Measurements from ENCODE around the gene PNPLA6. TPM values are rescaled to one million over a fixed set of nuclear protein-coding genes. Genes with fewer than 3 reads are reported as not detected.

Gene PNPLA6
- total RNA-seq, 1 donor from 2014 or later: 49.0 TPM

GRCh38 chr19:7515645-7516151, 19.8 kb upstream of the PNPLA6 start, which contains the start of gene ZNF358:
Gene ZNF358, plus strand, starts transcription at chr19:7516103. Its CDS starts 3,140 bp downstream, at chr19:7519243.
- peak; percentile 72 for DNase-seq

DNA sequence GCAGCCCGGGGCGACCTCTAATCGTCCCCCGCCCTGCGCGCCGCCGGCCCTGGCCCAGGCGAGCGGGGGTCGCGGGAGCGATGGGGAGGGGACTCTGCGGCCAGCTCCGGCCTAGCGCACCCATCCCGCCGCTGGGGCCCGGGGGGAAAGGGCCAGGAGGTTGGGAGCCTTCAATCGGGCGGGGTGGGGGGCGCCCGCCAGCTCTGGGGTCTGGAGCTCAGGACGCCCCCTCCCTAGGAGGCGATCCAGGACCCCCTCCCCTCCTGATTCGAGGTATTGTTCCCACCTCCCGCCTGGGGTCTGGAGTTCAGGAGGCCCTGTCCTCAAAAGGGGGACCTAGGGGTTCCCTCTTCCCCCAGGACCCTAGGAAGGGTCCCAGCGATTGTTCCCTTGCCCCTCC, 19.2 kb upstream of the PNPLA6 start:
- DNase-seq: no peak

DNA sequence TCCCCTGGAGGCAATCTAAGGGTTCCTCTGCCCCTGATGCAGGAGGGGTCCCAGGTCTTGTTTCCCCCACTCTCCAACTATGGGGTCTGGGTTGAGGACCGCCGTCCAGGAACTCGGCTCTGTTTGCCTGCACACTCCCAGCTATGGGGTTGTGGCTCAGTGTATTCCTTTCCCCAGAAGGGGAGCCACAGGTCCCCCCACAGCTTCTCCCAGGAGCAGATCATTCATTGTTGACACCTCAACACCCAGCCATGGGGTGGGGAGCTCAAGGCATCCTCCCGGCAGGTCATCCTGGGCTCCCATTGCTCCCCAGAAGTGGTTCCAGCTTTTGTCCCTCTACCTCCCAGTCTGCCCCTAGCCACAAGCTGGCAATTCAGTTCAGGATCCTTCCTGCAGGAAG, 18.6 kb upstream of the PNPLA6 start:
- DNase-seq: no peak

GRCh38 chr19:7519361-7520130, 16.0 kb upstream of the PNPLA6 start:
- no peak for DNase-seq

- DNase-seq: no peak
These were observed 15.1 kb upstream of the PNPLA6 start for GRCh38 chr19:7520131-7521051.

DNA sequence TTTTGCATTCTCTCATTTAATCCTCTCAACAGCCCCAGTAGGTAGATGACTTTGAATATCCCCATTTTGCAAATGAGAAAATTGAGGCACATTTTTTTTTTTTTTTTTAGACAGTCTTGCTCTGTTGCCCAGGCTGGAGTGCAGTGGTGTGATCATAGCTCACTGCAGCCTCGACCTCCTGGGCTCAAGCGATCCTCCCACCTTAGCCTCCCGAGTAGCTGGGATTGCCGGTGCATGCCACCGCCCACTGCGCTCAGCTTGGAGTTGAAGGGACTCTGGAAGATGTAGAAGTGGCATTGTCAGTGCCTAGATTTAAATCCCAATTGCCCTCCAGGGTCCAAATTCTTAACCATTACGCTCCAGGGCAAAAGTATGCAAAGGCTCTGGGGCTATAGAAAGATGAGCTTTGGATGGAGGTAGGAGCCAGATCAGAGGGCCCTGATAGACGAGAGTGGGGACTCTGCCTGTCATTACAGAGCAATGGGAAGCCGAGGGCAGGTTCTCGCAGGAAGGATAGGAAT, 13.9 kb upstream of the PNPLA6 start:
- DNase-seq: no peak

DNA sequence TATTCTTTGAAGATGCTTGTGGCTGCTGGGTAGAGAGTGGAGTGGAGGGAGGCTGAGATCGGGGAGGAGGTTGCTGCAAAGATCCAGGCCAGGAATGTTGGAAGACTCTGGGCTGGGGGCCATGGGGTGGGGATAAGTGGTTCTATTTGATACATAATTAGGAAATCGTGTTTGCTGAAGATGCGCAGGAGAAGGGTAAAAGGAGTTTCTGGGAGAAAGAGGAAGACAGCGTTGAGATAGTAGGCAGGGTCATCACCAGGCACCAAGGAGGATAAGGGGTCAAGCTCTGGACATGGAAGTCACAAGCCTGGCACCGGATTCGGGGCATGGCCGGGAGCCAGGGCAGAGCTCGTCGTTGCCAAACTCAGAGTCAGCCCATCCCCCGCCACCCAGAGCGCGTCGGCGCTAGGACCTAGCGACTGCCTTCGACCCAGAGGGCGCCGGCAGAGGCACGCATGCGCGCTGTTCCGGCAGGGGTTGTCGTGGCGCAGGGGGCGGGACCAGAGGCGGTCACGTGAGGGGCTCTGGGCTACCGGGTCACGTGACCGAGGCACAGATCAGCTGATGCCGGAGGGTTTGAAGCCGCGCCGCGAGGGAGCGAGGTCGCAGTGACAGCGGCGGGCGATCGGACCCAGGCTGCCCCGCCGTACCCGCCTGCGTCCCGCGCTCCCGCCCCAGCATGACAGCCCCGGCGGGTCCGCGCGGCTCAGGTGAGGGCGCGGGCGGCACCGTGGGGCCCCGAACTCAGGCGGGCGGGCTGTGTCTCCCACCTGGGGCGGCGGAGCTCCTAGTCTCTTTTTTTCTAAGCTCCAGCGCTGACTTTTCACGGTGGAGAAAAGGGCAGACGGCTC, 13.2 kb upstream of the PNPLA6 start, which contains the start of gene MCOLN1:
TSS of gene MCOLN1 (plus strand) at position 553 of the 851 bp plus-strand sequence. CDS start at position 680, 127 bp downstream.
- DNase-seq: peak; percentile 94

GRCh38 chr19:7522923-7523667, 12.4 kb upstream of the PNPLA6 start:
- DNase-seq: no peak

- no peak for DNase-seq
These were observed 11.0 kb upstream of the PNPLA6 start for GRCh38 chr19:7524523-7524922.

DNA sequence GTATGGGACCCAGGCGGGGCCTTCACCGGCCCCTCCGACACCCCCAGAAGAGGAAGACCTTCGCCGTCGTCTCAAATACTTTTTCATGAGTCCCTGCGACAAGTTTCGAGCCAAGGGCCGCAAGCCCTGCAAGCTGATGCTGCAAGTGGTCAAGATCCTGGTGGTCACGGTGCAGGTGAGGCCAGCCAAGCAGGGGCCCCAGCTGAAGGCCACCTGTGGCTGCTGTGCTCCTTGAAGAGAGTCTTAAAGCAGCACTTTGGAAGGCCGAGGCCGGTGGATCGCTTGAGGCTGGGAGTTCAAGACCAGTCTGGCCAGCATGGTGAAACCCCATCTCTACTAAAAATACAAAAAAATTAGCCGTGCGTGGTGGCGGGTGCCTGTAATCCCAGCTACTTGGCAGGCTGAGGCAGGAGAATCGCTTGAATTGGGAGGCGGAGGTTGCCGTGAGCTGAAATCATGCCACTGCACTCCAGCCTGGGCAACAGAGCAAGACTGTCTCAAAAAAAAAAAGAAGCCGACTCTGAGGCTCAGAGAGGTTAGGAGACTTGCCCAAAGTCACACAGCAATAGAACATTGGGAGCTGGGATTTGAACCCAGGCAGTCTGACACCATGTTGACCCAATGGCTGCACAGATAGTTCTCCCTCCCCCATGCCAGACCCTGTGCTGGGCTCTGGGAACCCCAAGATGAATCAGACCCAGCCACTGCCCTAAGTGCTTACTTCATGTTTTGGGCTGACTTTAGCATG, 10.4 kb upstream of the PNPLA6 start:
- DNase-seq: no peak

DNA sequence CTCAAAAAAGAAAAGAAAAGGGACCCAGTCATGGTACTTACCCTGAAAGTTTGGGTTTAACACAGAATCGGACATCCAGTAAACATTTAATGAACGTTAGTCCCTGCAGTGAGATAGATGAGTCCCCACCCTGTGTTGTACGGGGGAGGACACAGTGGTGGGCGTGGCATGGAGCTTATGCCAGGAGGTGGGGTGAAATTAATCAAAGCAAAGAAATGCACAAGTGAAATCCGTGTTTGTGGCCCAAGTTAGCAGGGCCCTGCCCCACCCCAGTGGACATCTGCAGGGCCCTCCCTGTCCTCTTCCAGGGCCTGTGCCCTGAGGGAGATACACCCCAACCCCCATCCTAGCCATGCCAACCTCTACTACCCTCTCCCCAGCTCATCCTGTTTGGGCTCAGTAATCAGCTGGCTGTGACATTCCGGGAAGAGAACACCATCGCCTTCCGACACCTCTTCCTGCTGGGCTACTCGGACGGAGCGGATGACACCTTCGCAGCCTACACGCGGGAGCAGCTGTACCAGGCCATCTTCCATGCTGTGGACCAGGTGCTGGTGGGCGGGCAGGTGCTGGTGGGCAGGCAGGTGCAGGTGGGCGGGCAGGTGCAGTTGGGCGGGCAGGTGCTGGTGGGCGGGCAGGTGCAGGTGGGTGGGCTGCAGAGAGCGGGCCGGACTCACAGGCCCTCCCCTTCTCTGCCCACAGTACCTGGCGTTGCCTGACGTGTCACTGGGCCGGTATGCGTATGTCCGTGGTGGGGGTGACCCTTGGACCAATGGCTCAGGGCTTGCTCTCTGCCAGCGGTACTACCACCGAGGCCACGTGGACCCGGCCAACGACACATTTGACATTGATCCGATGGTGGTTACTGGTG, 9.2 kb upstream of the PNPLA6 start:
- DNase-seq: no peak

- DNase-seq: no peak
These were observed 7.9 kb upstream of the PNPLA6 start for GRCh38 chr19:7527516-7528191.

GRCh38 chr19:7528192-7528519, 7.4 kb upstream of the PNPLA6 start:
- no peak for DNase-seq

- no peak for DNase-seq
These were observed 6.8 kb upstream of the PNPLA6 start for GRCh38 chr19:7528522-7529245.

- no peak for DNase-seq
These were observed 6.3 kb upstream of the PNPLA6 start for GRCh38 chr19:7529246-7529600.

DNA sequence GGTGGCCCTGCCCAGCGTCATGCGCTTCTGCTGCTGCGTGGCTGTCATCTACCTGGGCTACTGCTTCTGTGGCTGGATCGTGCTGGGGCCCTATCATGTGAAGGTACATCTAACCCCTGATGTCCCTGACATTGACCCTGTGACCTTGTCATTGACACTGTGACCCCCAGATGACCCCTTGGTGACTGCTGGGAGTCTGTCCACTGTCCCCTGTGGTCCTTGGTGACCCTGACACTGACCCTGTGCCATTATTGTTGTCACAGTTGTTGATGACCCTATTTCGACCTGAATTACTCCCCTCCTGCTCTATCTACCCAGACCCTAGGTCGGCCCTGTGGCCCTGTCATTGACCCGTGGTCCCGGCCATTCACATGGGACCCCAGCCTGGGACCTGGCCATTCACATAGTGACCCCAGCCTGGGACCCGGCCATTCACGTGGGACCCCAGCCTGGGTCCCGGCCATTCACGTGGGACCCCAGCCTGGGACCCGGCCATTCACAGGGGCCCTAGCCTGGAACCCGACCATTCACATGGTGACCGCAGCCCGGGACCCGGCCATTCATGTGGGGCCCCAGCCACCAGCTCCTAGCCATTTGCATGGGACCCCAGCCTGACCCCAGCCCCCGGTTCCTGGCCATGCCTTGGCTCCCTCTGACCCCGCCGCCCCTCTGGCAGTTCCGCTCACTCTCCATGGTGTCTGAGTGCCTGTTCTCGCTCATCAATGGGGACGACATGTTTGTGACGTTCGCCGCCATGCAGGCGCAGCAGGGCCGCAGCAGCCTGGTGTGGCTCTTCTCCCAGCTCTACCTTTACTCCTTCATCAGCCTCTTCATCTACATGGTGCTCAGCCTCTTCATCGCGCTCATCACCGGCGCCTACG, 5.7 kb upstream of the PNPLA6 start:
- DNase-seq: no peak

DNA sequence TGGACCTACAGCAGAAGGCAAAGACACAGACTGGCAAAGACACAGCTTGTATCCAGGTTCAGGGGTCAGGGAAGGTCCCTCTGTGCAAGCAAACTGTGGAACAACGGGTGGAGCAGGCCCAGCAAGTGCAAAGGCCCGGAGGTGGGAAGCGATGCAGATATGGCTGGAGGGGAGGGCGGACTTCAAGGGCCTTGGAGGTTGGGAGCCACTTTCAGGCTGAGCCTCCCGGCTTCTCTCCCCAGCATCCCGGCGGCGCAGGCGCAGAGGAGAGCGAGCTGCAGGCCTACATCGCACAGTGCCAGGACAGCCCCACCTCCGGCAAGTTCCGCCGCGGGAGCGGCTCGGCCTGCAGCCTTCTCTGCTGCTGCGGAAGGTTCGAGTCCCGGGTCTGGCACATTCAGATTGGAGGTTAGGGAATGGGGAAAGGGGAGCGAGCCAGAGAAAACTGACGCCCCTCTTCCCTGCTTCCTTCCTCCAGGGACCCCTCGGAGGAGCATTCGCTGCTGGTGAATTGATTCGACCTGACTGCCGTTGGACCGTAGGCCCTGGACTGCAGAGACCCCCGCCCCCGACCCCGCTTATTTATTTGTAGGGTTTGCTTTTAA, 2.1 kb upstream of the PNPLA6 start:
- peak; percentile 33 for DNase-seq
